ENCODE data around the gene NRG2. TPM values are rescaled to one million over a fixed set of nuclear protein-coding genes. Genes with fewer than 3 reads are reported as not detected.

The NRG2 gene
- total RNA-seq, 1 experiment from 2014 or later: 0.91 TPM

GRCh38 chr5:139956342-139956741, 86.8 kb downstream of the NRG2 start:
- Histone ChIP-seq H3K4me3 (replicated peaks in 1 of 2; ENCODE audit: low read depth in 1 of 2, low read length in 2 of 2) (no peak overlapping the region), H3K9me2 (ENCODE audit: insufficient read depth) (no peaks in the 10 kb centered on the region; the same call in 1 of the 2 replicates), H3K9me3 (ENCODE audit: control insufficient read depth in 1 of 2, insufficient read depth in 1 of 2, low read depth in 1 of 2, low read length in 2 of 2) (no peaks in the 10 kb centered on the region), H3K79me2 (ENCODE audit: insufficient read depth, low read length) (no peaks in the 10 kb centered on the region), H3K36me3 (ENCODE audit: control insufficient read depth in 1 of 2, insufficient read depth in 2 of 2, low read length in 2 of 2) (no peaks in the 10 kb centered on the region), H4K20me1 (ENCODE audit: insufficient read depth) (no peaks in the 10 kb centered on the region), H3K27me3 (ENCODE audit: insufficient read depth, low read length) (no peaks in the 10 kb centered on the region), H3K4me1 (ENCODE audit: control insufficient read depth in 1 of 2, insufficient read depth in 2 of 2, low read length in 2 of 2) (peaks cover 5 to 13% of the 10 kb centered on the region in 2 experiments; a peak in 3 of 4 replicates), H3K4me2 (ENCODE audit: low read length) (no peak overlapping the region), H2AFZ (ENCODE audit: low read depth, low read length, poor library complexity, severe bottlenecking) (no peak overlapping the region), H3K9ac (ENCODE audit: low read length) (no peak overlapping the region), H3K27ac (ENCODE audit: low read depth, low read length) (no peak overlapping the region)
- CTCF ChIA-PET: interaction anchor here (4.6 kb wide), 1 partner anchor 12 kb away, joined by 24 read pairs; no protein-coding TSS in a partner anchor
- intact Hi-C loops (cut with micrococcal nuclease): no loop called here
- no peak for ATAC-seq
- no peak for DNase-seq (ENCODE audit: low read depth, low spot score)
- TF ChIP-seq SRF (IDR thresholded peaks at IDR 0.05; ENCODE audit: low read depth): no peak
- TF ChIP-seq YY1 (IDR thresholded peaks at IDR 0.05; ENCODE audit: extremely low read depth, insufficient replicate concordance, low read depth, low read length): no peak
- no peak for TF ChIP-seq ZNF274 (IDR thresholded peaks at IDR 0.05; ENCODE audit: low read depth, low read length)
- TF ChIP-seq ATF3 (IDR thresholded peaks at IDR 0.05): no peak
- RAD21 ChIA-PET (ENCODE audit: low non-redundant PET in 1 of 2, low total read pairs in 2 of 2, uncharacterized antibody in 2 of 2, unreplicated experiment in 2 of 2): no interaction called here
- POLR2A ChIA-PET: no interaction called here
- BruUV-seq (replicated peaks): no TSS peak

- Histone ChIP-seq H3K9me2 (ENCODE audit: insufficient read depth) (no peaks in the 10 kb centered on the region; the same call in 1 of the 2 replicates), H3K9ac (ENCODE audit: low read length) (no peak overlapping the region), H2AFZ (ENCODE audit: low read depth, low read length, poor library complexity, severe bottlenecking) (no peak overlapping the region), H3K27ac (ENCODE audit: low read depth, low read length) (no peak overlapping the region), H3K79me2 (ENCODE audit: insufficient read depth, low read length) (no peaks in the 10 kb centered on the region), H4K20me1 (ENCODE audit: insufficient read depth) (no peaks in the 10 kb centered on the region), H3K4me1 (ENCODE audit: control insufficient read depth in 1 of 2, insufficient read depth in 2 of 2, low read length in 2 of 2) (peaks cover 5 to 13% of the 10 kb centered on the region in 2 experiments; a peak in 3 of 4 replicates), H3K27me3 (ENCODE audit: insufficient read depth, low read length) (no peaks in the 10 kb centered on the region), H3K9me3 (ENCODE audit: control insufficient read depth in 1 of 2, insufficient read depth in 1 of 2, low read depth in 1 of 2, low read length in 2 of 2) (no peaks in the 10 kb centered on the region), H3K4me3 (replicated peaks in 1 of 2; ENCODE audit: low read depth in 1 of 2, low read length in 2 of 2) (no peak overlapping the region), H3K4me2 (ENCODE audit: low read length) (peak overlapping the region; percentile 18), H3K36me3 (ENCODE audit: control insufficient read depth in 1 of 2, insufficient read depth in 2 of 2, low read length in 2 of 2) (no peaks in the 10 kb centered on the region)
- DNase-seq (ENCODE audit: low read depth, low spot score) (peak; percentile 7), ATAC-seq (peak; percentile 94)
- intact Hi-C loops (cut with micrococcal nuclease): no loop called here
- ChIA-PET RAD21 (ENCODE audit: low non-redundant PET in 1 of 2, low total read pairs in 2 of 2, uncharacterized antibody in 2 of 2, unreplicated experiment in 2 of 2) (no interaction called here), CTCF (interaction anchor here (4.6 kb wide), 1 partner anchor 13 kb away, joined by 24 read pairs; no protein-coding TSS in a partner anchor), POLR2A (interaction anchor here (1.0 kb wide), 1 partner anchor 29 kb away, joined by 3 read pairs; no protein-coding TSS in a partner anchor)
- no peak for TF ChIP-seq ATF3 (IDR thresholded peaks at IDR 0.05)
- TF ChIP-seq POLR2A (IDR thresholded peaks at IDR 0.05; ENCODE audit: borderline replicate concordance, extremely low read depth, insufficient read depth, insufficient read length): no peak
- TF ChIP-seq REST (IDR thresholded peaks at IDR 0.05; ENCODE audit: low read depth): no peak
- no peak for TF ChIP-seq POLR2AphosphoS5 (IDR thresholded peaks at IDR 0.05; ENCODE audit: low read depth, low read length)
- TF ChIP-seq YY1 (IDR thresholded peaks at IDR 0.05; ENCODE audit: extremely low read depth, insufficient replicate concordance, low read depth, low read length): no peak
- TF ChIP-seq CTCF (IDR thresholded peaks at IDR 0.05 in 2 of 3, conservative IDR thresholded peaks at IDR 0.05 in 1 of 3; ENCODE audit: borderline replicate concordance in 1 of 3, insufficient read depth in 1 of 3, low read depth in 2 of 3, low read length in 2 of 3): peak in 1 of 3 experiments; percentile 24; a peak in 1 of 6 replicates
- no peak for TF ChIP-seq TCF7L2 (IDR thresholded peaks at IDR 0.05; ENCODE audit: borderline replicate concordance, extremely low read depth, insufficient read depth, insufficient read length)
- TF ChIP-seq SRF (IDR thresholded peaks at IDR 0.05; ENCODE audit: low read depth): no peak
- BruUV-seq (replicated peaks): no TSS peak
Measured at GRCh38 chr5:139955616-139956273, 87.4 kb downstream of the NRG2 start.
